Measurements from ENCODE around the gene LHCGR.

GRCh38 chr2:48799601-48800000 is 44.1 kb upstream of the LHCGR start:
- no peak for TF ChIP-seq POLR2AphosphoS5 (IDR thresholded peaks at IDR 0.05)
- TF ChIP-seq POLR2A (IDR thresholded peaks at IDR 0.05) = no peak
